GM08714 (cell line): ENCODE data around the gene KRTCAP2.

Experiments
- H3K4me3 ChIP-seq: fragments of 200-500 bp; sonication (Bioruptor generic); 2 replicates; pipeline ENCODE4 v1.5.1; 2014; ENCODE audit warnings: mild to moderate bottlenecking, low read length, inconsistent platforms
- ZNF274 ChIP-seq: IDR thresholded peaks from 2 replicates; pipeline ENCODE4 v1.6.1; 2012; ENCODE audit warnings: mild to moderate bottlenecking, low read depth, low read length

Gene KRTCAP2

DNA sequence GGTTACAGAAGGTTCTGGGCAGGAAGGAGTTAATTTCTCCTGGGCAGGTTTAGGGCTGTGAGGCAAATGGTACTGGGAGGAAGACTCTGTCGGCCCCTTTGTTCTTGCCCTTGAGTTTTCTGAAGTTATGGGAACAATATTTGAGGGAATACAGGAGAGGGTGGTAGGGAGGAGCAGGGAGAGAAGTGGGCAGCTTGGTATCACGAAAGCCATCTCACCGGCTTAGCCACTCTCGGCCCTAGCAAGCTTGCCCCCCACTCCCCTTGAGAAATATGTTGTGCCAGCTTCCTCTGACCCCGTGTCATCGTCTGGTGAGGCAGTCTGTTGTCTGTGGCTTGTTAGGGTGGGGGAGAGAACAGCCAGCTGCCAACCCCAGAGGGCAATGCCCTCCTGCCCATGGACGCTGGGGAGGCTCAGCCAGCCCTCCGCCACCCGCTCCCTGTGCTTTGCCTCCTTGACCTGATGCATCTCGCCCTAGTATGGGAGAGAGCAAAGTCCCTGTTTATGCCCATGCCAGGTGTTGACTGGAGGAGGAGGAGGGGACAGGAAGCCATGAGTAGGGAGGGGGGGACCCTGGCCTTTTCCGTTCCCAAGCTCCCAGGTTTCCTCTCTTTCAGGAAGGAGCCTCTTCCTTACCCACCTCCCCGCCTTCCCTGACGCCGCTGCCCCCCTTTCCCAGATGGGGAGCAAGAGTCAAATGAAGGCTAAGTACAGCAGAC is 44.2 kb downstream of the KRTCAP2 start:
- H3K4me3 ChIP-seq, result no peak overlapping the region
- no peak for TF ChIP-seq ZNF274

DNA sequence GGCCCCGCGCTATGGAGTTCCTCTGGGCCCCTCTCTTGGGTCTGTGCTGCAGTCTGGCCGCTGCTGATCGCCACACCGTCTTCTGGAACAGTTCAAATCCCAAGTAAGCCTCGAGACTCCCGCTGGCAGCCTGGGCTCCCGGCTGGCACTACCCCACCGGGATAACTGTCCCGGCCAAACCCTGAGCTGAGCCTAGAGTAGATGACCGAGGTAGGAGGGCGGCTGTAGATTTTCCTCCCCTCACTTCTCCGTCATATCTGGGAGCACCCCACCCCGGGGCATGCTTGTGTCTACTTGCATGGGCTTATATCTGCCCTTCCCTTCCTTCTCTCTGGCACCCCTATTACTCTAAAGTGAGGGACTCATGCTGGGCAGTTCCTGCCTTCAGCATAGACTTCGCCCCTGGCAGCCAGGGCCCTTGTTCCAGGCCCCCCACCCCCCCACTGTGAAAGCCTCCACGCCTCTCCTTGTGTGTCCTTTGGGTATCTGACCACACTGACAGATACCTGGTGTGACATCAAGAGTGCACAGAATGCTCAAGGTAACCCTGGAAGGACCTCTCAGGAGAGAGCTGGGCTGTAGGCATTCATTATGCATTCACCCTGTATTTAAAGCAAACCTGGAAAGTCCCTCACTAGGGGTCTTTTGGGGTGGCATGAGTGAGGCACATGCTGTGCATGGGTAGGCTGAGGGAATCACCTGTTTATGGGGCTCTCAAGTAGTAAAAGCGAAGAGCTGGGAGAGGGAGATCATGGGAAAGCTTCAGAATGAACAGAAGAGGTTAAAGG is 44.9 kb downstream of the KRTCAP2 start:
- peak overlapping the region; percentile 34; the same call in 1 of the 2 replicates for H3K4me3 ChIP-seq

DNA sequence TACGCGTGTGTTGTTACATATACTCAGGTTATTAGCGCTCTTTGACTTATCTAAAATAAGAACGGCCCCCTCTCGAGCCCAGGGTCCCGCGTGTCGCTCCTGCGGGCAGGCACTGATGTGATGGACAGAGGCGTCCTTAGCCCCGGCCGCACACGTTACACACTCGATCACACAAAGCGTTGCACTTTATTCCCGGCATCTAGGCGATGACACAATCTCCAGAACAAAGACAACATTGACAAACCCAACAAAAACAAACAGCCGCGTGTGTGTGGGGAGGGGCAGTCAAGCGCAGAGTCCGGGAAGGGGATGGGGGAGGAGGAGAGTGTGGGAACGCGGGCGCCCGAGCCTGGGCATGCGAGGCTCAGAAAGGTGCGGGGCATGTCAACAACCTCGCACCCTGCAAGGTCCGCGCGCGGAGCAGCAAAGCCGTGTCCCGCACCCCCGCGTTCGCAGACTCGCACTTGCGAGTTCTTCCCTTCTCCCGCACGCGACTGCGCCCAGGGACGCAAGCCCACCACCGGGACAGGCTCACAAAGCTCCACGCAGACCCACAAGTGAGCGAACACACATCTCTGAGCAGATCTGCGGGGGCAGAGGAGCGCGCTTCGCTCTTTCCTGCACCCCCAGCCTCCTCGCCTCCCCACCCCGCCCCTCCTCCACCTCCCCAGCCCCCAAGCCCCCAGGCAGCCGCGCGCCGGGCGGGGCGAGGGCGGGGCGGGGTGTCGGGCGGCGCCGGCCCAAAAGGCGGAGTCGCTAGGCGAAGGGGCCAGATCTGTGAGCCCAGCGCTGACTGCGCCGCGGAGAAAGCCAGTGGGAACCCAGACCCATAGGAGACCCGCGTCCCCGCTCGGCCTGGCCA is 45.8 kb downstream of the KRTCAP2 start, which contains the start of gene EFNA1:
Gene EFNA1 (plus strand): TSS at position 772 of the 862 bp plus-strand sequence. CDS start 102 bp downstream, outside the sequence.
- H3K4me3 ChIP-seq, result peak within 1 kb of the TSS; percentile 34; the same call in 1 of the 2 replicates
- TF ChIP-seq ZNF274, result no peak

More for the DNA sequence above, 44.9 kb downstream of the KRTCAP2 start:
- no peak for TF ChIP-seq ZNF274

DNA sequence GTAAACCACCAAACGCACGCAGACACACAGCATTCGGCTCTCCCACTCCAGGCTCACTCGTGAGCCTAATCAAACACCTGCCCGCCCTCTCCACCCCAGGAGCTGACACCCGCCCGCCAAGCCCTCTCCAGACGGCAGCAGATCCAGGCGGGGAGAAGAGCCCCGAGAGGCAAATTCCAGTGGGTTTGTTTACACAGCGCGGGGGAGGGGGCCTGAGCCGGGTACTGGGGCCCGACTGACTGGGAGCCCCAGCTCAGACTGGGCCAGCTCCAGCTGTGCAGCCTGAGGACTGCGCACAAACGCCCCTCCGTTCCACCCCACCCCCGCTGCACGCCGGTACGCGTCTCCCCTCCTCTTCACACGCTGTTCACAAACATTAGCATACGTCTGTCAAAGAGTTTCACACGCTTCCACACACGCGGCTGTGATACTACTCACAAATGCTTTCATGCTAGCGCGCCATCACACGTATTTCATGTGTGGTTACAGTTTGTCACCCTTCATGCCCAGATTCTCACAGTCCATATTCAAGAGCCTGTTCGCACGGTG is 46.5 kb downstream of the KRTCAP2 start:
- no peak for TF ChIP-seq ZNF274
- H3K4me3 ChIP-seq, result no peak overlapping the region; the same call in 1 of the 2 replicates

DNA sequence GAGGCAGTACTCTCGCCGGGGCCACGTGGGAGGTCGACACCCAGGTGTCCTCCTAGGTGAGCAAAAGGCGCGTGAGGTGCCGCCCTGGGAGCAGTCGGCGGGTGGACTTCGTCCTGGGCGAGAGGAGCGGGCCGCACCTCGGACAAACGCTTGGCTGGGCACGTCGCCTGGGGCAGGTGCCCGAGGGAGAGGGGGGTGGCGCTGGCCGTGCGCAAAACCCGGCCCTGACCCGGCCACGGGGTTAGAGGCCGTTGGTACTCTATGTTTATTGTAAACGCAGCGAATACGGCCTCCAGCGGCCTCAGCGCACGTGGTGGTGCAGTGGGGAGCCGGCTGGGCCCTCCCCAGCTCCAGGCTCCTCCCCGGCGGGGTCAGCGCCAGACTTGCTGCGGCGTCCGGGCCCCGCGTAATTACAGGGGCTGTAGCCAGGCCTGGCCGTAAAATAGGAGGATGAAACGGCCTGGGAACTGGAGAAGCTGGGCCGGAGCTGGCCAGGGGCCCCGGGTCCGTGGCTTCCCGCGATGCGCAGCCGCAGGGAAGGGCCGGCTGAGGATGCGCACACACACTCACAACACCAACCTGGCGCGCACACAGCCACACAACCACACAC is 47.1 kb downstream of the KRTCAP2 start:
- TF ChIP-seq ZNF274, result no peak
- H3K4me3 ChIP-seq, result no peak overlapping the region

DNA sequence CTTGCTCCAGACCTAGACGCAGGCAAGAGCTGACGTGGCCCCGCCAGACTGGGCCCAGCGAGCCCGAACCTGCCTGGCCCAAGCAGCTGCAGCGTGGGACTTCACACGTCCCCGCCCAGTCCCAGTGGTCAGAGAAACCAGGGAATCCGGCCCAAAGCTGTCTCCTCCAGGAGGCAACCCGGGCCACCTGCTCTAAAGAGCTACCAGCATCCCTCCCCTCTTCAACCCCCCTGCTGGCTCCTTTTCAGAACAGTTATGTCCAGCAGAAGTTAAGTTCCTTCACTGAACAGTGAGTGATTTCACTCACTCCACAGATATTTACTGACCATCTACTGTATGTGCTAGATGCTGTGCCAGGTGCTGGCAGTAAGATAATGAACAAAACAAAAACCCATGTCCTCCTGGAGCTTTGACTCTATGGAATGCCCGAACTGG is 47.6 kb downstream of the KRTCAP2 start:
- no peak for TF ChIP-seq ZNF274
- H3K4me3 ChIP-seq, result no peak overlapping the region

DNA sequence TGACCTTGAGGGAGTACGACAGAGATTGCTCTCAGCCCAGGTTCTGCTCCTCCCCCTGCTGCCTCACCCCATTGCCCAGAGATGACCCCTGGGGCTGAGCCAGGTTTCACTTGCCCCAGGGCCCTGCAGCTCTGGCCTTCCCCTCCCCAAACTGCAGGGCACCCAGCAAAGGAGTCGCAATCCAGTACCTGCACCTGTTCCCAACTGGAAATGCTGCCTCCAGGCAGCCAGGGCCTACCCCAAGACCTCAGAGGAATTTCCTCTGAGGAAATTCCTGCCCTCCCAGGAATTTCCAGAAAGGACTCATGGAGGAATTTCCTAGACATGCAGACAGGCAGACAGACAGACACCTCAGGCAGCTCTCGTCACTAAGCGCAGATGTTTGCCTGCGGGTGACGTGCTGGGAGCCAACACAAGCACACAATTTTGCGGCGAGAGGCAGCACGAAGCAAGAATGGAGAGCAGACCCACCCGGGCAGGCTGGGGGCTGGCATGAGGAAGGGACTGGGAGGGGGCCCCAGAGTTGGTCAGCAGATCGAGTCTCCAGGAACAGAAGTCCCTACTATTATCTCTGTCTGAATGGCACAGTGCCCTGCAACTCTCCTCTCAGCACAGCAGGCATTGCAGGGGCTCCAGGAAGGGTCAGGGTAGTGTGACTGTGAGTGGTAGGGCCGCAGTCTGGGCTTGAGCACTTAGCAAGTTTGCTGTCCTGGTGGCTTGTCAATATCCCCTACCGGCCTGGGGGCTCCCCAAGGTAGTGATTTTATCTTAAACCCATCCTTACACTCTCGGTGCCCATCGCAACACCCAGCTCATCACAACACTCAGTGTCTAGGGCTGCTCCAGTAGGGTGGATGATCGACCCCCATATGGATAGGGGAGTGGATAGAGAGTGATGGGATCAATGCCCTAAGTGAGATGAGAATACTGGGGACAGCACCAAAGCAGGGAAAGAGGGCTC is 48.3 kb downstream of the KRTCAP2 start:
- no peak overlapping the region for H3K4me3 ChIP-seq
- TF ChIP-seq ZNF274, result no peak

DNA sequence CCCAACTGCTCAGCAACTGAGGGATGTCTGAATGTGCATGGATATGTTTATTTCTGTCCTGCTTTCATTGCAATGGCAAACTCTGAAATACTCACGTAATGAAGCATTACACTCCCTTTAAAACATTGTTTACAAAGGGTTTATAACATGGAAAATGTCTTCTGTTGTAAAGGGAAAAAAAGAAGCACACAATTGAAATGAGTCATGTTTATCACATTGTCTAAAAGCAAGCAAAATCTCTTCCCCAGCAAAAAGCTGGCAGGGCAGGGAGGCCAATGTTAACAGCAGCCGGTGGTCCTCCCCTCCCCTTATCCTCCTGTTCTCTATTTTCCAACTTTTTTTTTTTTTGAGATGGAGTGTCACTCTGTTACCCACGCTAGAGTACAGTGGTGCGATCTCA is 49.3 kb downstream of the KRTCAP2 start:
- no peak for TF ChIP-seq ZNF274
- H3K4me3 ChIP-seq, result no peak overlapping the region

DNA sequence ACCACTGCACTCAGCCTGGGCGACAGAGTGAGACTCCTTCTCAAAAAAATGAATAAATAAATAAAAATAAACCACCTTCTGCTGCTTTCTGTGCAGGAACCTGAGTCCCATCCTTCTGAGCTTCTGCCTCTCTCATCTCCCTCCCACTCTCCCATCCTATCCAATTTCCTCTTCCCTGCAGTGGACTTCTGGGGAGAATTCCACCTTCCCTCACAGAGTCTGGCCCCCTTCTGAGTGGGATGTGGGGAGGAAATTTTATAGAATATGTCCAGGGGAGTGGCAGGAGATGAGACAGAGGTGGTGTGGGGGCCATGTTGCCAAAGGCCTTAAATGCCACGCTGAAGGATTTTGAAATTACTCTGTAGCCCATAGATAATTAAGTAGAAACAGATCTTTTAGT is 50.8 kb downstream of the KRTCAP2 start:
- H3K4me3 ChIP-seq, result no peak overlapping the region
- TF ChIP-seq ZNF274, result no peak

DNA sequence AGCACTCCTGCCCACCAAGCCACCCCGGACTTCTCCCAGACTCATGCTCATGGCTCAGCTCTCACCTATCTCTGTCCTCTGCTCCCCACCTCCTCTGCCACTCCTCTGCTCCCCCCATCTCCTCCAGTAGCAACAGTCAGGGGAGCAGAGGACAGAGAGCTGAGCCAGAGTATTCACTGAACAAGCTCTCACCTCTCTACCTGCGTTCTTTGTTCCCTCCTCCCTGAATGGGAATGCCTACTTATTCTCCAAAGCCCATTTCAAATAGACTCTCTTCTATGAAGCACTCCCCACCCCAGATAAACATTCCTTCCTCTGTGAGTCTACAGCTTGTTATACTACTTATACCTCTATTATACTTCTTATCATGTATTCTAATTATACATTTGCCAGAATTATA is 51.9 kb downstream of the KRTCAP2 start:
- no peak for TF ChIP-seq ZNF274

DNA sequence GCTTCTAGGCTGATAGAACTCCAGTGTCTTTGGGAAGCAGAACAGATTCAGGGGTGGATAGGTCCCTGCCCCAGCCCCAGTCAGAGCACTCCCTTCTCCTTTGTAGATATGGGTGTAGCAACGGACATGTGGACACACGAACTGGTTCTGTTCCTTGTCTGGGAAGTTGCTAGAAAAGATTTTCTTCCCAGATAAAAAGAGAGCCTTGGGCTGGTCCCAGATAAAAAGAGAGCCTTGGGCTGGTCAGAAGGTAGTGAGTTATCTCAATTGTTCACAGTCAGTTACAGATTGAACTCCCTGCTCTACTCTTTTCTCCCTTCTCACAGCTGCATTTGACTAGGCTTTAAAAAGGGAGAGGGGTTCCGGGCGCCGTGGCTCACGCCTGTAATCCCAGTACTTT is 52.9 kb downstream of the KRTCAP2 start:
- TF ChIP-seq ZNF274, result no peak
- H3K4me3 ChIP-seq, result no peak overlapping the region

More for the DNA sequence above, 51.9 kb downstream of the KRTCAP2 start:
- H3K4me3 ChIP-seq, result no peak overlapping the region
